ENCODE results near the gene ACAA1. TPM values are rescaled to one million over a fixed set of nuclear protein-coding genes. Genes with fewer than 3 reads are reported as not detected.
"Not testable (repeated sequence)": the region's sequence is repeated elsewhere in the genome, so short reads cannot be mapped to it uniquely, and the experiment has no call there.

Gene ACAA1
- total and polyA plus RNA-seq, 9 donors, result 27.1 to 50.4 (median 42.7) TPM

DNA sequence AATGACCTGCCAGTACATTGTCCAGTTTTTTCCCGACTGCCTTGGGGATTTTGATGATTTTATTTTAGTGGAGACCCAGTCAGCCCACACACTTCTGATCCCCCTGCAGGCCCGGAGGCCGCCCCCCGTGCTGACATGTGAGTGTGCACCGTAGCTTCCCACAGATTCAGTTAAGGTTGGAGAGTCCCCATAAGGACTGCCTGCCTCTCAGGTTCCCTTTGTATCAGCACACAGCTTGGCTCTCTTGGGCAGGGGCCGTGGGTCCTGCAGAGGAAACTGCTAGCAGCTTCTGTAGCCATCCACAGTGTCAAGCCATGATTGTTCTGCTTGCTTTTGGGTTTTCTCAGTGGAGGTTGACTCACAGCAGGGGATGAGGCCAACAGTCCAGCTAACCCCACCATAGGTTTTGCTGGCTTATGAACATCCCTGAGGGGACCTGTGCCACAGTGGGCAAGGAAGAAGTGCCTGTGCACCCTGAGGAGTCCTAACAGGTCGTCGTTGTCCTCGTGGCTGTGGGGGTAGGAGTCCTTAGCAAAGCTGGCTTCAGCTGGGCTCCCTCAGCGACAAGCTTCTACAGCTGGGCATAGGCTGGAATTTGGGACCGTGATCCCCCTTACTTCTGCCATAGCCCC lies 51.5 kb downstream of the ACAA1 start:
- WGBS, 3 donors, result 74 to 84% (median 79%) methylated on average over 11 of the region's 11 CpGs
- Histone ChIP-seq H3K27me3 (no peaks in the 10 kb centered on the region), H3K9me3 (no peaks in the 10 kb centered on the region), H3K27ac (no peak overlapping the region), H3K4me3 (no peak overlapping the region), H3K4me1 (ENCODE audit: insufficient read depth) (no peaks in the 10 kb centered on the region), H3K36me3 (no peaks in the 10 kb centered on the region)
- TF ChIP-seq EP300 (IDR thresholded peaks at IDR 0.05), result no peak
- TF ChIP-seq, protein P1, sequence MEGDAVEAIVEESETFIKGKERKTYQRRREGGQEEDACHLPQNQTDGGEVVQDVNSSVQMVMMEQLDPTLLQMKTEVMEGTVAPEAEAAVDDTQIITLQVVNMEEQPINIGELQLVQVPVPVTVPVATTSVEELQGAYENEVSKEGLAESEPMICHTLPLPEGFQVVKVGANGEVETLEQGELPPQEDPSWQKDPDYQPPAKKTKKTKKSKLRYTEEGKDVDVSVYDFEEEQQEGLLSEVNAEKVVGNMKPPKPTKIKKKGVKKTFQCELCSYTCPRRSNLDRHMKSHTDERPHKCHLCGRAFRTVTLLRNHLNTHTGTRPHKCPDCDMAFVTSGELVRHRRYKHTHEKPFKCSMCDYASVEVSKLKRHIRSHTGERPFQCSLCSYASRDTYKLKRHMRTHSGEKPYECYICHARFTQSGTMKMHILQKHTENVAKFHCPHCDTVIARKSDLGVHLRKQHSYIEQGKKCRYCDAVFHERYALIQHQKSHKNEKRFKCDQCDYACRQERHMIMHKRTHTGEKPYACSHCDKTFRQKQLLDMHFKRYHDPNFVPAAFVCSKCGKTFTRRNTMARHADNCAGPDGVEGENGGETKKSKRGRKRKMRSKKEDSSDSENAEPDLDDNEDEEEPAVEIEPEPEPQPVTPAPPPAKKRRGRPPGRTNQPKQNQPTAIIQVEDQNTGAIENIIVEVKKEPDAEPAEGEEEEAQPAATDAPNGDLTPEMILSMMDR (IDR thresholded peaks at IDR 0.05), result no peak
- no peak for TF ChIP-seq POLR2A (IDR thresholded peaks at IDR 0.05)
- intact Hi-C loops (cut with DNase I), result no loop called here
- DNase-seq, result no peak

DNA sequence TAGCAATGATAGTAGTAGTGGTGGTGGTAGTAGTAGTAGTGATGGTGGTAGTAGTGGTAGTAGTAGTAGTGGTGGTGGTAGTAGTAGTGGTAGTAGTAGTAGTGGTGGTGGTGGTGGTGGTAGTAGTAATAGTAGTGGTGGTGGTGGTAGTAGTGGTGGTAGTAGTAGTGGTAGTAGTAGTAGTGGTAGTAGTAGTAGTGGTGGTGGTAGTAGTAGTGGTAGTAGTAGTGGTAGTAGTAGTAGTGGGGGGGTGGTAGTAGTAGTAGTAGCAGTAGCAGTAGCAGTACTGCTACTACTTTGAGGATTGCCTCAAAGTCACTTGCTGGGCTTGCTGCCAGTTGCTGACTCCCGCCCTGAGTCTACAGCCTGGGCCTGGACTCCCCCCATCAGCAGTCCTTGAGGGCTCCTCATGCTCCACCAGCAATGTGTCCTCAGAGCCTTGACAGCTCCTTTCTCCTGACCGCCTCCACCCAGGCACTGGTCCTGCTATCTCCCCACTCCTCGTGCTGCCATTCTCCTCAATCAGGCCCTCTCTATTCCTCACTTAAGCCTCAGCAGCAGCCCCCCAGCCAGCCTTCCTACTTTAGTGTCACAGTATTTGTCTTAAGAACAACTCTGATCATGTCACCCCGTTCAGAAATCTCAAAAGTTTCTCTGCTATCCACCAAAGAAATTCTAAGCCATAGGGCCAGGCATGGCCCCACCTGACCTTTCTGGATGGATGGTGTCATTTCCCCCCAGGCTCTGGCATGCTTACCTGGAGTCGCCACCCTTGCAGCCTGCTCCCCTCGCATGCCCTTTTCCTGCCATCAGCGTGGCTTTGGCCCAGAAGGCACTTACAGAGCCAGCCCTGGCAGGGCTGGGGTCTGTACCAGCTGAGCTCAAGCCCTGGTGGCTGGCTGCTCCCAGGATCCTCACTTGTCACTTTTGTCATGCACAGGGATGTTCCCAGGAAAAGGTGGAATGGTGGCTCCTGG lies 52.3 kb downstream of the ACAA1 start:
- Histone ChIP-seq H3K36me3 (no peaks in the 10 kb centered on the region), H3K4me3 (no peak overlapping the region), H3K27ac (no peak overlapping the region), H3K4me1 (ENCODE audit: insufficient read depth) (no peaks in the 10 kb centered on the region), H3K27me3 (no peaks in the 10 kb centered on the region), H3K9me3 (no peaks in the 10 kb centered on the region)
- intact Hi-C loops (cut with DNase I), result no loop called here
- peak in 1 of 5 donors; percentile 59 for DNase-seq
- 70 to 76% (median 71%) methylated on average over 7 of the region's 7 CpGs for WGBS, 3 donors
- TF ChIP-seq POLR2A (IDR thresholded peaks at IDR 0.05) (no peak), EP300 (IDR thresholded peaks at IDR 0.05) (no peak)
- TF ChIP-seq, protein P1 (IDR thresholded peaks at IDR 0.05), result no peak

DNA sequence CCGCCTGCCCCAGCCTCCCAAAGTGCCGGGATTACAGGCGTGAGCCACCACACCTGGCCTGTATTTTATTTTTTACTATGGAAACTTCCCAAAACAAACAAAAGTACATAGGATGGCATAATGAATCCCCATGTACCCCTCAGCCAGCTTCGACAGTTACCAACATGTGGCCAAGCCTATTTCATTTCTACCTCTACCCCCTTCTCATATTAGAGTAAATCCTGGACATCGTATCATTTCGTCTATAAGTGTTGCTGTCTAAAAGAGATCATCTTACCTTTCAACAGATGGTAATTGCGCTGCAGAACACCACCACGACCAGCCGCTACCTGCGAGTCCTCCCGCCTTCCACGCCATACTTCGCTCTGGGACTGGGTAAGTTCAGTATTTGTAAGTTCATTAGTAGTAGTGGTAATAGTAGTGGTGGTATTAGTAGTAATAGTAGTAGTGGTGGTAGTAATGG lies 53.0 kb downstream of the ACAA1 start:
- TF ChIP-seq POLR2A (IDR thresholded peaks at IDR 0.05) (no peak), EP300 (IDR thresholded peaks at IDR 0.05) (no peak)
- TF ChIP-seq, protein P1 (IDR thresholded peaks at IDR 0.05), result no peak
- WGBS, 3 donors, result 89 to 97% (median 91%) methylated on average over 13 of the region's 13 CpGs
- Histone ChIP-seq H3K27ac (no peak overlapping the region), H3K4me1 (ENCODE audit: insufficient read depth) (no peaks in the 10 kb centered on the region), H3K36me3 (no peaks in the 10 kb centered on the region), H3K27me3 (no peaks in the 10 kb centered on the region), H3K4me3 (no peak overlapping the region), H3K9me3 (no peaks in the 10 kb centered on the region)
- DNase-seq, result no peak
- intact Hi-C loops (cut with DNase I), result no loop called here

DNA sequence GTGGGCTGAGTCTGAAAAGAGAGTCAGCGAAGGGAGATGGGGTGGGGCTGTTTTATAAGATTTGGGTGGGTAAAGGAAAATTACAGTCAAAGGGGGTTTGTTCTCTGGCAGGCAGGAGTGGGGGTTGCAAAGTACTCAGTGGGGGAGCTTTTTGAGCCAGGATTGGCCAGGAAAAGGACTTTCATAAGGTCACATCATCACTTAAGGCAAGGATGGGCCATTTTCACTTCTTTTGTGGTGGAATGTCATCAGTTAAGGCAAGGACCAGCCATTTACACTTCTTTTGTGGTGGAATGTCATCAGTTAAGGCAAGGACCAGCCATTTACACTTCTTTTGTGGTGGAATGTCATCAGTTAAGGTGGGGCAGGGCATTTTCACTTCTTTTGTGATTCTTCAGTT lies 53.7 kb downstream of the ACAA1 start:
- H3K4me1 ChIP-seq (ENCODE audit: insufficient read depth); H3K27ac ChIP-seq; H3K36me3 ChIP-seq; H3K27me3 ChIP-seq; intact Hi-C loops (cut with DNase I); H3K4me3 ChIP-seq; DNase-seq; H3K9me3 ChIP-seq: not testable (repeated sequence)
- WGBS, 3 donors, result 100% methylated on average over 1 of the region's 1 CpG; no CpG with 5 or more reads in 2 of the 3 donors

DNA sequence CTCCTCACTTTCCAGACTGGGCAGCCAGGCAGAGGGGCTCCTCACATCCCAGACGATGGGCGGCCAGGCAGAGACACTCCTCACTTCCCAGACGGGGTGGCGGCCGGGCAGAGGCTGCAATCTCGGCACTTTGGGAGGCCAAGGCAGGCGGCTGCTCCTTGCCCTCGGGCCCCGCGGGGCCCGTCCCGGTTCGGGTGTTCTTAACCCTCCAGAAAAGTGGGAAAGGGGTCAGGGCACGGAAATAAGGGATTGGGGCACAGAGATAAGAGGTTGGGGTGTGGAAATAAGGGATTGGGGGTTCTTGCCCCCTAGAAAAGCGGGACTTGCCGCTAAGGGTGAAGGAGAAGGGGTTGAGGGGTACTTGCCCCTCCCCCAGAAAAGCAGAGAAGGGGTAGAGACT lies 54.6 kb downstream of the ACAA1 start:
- H3K36me3 ChIP-seq; H3K27me3 ChIP-seq; H3K4me3 ChIP-seq; H3K9me3 ChIP-seq; H3K27ac ChIP-seq; DNase-seq; H3K4me1 ChIP-seq (ENCODE audit: insufficient read depth); intact Hi-C loops (cut with DNase I): not testable (repeated sequence)
- WGBS, 3 donors, result 90 to 94% (median 90%) methylated on average over 13 to 14 of the region's 16 CpGs

DNA sequence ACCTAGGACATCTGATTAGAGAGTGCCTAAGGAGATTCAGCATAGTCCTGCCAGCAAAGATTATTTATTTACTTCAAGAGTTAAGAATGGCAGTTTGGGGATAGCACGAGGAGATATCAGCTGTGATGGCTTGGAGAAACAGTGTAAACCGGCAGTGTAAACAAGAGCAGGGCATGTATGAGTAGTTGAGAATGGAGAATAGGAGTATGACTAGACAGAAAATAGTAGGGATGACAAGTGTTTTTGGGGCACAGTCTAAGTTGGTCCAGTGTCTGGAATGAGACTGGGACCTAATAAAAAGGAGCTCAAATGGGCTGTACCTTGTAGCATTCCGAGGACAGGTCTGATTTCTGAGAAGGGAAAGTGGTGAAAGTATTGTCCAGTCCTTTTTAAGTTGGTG lies 59.9 kb downstream of the ACAA1 start:
- 64 to 83% (median 83%) methylated on average over 1 to 3 of the region's 3 CpGs for WGBS, 3 donors
- intact Hi-C loops (cut with DNase I); H3K4me1 ChIP-seq (ENCODE audit: insufficient read depth); H3K9me3 ChIP-seq; H3K27ac ChIP-seq; DNase-seq; H3K36me3 ChIP-seq; H3K4me3 ChIP-seq; H3K27me3 ChIP-seq: not testable (repeated sequence)

Measured in ovary (tissue), 9 donors.